HG02870 (cell line): Measurements from ENCODE around the gene NDUFB3.
"Not testable (repeated sequence)": the region's sequence is repeated elsewhere in the genome, so short reads cannot be mapped to it uniquely, and the experiment has no call there.

Experiments used
- ATAC-seq: cut with Tn5 transposase; IDR thresholded peaks from one replicate; pipeline ENCODE4 v1.9.1; 2021; ENCODE audit warnings: mild to moderate bottlenecking, moderate library complexity; ENCODE audit not compliant: unreplicated experiment

The NDUFB3 gene

DNA sequence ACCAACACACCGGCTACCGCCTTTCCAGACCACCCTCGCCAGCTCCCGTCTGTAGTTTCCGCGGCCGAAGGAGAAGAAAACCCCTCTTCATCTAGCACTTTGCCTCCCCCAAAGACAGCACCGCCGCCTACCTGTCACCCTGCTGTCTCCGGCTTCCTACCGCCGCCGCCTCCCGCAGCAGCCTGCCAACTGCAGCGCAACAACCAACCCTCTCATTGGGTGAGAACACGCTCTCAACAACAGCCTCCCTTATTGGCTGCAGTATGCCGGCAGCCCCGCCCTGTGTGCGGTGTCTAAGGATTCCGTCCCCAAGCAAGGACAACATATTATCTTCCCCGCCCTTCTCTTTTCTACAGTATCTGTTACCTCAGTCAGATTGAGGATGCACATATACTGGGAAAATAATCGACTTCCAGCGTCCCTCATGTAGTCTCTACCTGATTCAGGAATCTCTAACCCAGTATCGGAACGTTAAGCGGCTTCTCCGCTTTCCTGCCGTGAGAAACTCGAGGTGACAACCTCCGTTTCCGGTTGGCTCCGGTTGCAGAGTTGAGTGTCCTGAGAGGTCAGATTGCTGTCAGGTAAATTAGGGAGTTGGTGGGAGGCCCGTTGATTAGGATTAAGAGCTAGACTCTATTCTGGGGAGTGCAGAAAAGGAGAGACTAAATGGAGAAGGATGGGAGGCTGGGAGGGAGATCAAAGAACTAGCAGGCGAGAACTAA, at the start of gene NDUFB3, which contains the start of gene HYCC2:
Gene NDUFB3, plus strand, starts transcription at position 523 of the 722 bp plus-strand sequence. CDS start 6,882 bp downstream, outside the sequence.
Gene HYCC2, minus strand, starts transcription at position 193 of the 722 bp plus-strand sequence. CDS start 47,662 bp downstream, outside the sequence.
- peak; percentile 98 for ATAC-seq

- no peak for ATAC-seq
Measured at GRCh38 chr2:201024518-201024917, 47.3 kb upstream of the NDUFB3 start.

DNA sequence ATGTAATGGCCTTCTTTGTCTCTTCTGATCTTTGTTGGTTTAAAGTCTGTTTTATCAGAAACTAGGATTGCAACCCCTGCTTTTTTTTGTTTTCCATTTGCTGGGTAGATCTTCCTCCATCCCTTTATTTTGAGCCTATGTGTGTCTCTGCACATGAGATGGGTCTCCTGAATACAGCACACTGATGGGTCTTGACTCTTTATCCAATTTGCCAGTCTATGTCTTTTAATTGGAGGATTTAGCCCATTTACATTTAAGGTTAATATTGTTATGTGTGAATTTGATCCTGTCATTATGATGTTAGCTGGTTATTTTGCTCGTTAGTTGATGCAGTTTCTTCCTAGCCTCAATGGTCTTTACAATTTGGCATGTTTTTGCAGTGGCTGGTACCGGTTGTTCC, 37.4 kb upstream of the NDUFB3 start:
- not testable (repeated sequence) for ATAC-seq

GRCh38 chr2:201038361-201038760, 33.4 kb upstream of the NDUFB3 start:
- ATAC-seq, result not testable (repeated sequence)

GRCh38 chr2:201038855-201039254, 32.9 kb upstream of the NDUFB3 start:
- no peak for ATAC-seq

DNA sequence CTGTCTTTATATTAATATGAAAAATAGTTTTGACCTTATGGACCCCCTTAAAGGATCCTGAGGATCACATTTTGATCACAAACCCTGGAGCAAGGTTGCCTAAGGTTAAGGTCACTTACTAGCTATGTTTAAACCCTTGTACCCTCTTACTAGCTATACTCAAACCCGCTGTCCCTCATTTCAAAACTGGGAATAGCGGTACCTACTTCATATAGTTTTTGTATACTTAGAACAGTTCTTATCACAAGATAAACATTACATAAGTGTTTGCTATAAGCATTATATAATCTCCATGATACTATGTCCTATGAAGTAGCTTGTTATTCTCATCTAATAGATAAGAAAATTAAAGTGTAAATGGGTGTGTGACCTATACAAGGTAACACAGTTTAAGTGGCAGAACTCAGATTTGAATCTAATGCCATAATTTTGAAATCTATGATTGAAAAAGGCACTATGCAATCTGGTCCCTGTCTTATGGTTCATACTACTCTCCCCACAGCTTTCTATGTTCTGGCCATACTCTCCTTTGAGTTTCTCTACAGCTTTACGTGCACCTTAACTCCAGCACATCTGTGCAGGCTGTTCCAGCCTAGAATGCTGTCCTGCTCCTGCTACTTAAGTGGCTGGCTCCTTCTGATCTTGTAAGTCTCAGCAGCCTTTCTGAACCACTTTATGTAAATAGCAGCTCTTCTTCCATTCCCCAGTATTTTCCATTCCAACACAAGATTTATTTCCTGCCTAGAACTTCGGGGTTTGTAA, 30.8 kb upstream of the NDUFB3 start:
- no peak for ATAC-seq

- not testable (repeated sequence) for ATAC-seq
Measured at GRCh38 chr2:201042451-201042850, 29.4 kb upstream of the NDUFB3 start.

- not testable (repeated sequence) for ATAC-seq
Measured at GRCh38 chr2:201043050-201043449, 28.8 kb upstream of the NDUFB3 start.

DNA sequence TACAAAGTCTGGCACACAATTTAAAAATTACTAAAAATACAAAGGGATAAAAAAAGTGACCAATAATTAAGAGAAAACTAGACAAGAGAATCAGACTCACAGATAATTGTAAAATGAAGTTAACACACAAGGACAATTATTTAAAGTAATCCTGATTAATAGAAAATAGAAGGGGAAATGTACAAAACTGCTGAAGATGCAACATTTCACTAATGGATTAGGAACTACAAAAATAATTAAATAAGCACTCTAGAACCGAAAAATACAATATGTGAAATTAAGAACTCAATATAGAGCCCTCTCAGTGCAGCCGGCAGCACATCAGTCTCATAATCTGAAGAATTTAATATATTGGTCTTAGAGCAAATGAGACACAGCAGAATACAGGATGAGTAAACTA, 24.9 kb upstream of the NDUFB3 start:
- ATAC-seq, result no peak

- ATAC-seq, result no peak
Measured at GRCh38 chr2:201049455-201049854, 22.3 kb upstream of the NDUFB3 start.

- ATAC-seq, result no peak
Measured at GRCh38 chr2:201057087-201057521, 14.7 kb upstream of the NDUFB3 start.

DNA sequence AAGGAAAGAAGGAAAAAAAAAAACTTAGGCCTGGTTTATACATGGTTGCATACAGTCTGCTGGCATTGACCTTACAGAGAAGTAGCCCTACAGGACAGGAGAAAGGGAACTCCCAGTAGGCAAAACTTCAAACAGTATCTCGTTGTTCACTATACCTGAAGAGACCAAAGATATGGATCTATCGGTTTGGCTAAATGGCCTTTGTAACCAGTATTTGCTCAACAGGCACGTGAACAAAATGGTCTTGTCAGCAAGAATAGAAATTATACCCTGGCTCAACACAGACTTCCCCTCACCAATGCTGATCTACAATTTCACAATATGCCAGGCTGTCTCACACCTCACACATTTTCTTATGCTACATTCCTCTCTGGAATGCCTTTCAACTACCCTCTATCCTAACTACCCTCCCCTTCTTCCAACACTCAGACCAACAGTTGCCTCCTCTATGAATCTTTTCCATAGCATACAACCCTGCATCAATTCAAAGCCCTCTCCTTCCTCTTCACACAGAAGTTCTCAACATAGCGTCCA, 14.0 kb upstream of the NDUFB3 start:
- no peak for ATAC-seq

- ATAC-seq, result no peak
Measured at GRCh38 chr2:201058914-201059313, 12.9 kb upstream of the NDUFB3 start.

DNA sequence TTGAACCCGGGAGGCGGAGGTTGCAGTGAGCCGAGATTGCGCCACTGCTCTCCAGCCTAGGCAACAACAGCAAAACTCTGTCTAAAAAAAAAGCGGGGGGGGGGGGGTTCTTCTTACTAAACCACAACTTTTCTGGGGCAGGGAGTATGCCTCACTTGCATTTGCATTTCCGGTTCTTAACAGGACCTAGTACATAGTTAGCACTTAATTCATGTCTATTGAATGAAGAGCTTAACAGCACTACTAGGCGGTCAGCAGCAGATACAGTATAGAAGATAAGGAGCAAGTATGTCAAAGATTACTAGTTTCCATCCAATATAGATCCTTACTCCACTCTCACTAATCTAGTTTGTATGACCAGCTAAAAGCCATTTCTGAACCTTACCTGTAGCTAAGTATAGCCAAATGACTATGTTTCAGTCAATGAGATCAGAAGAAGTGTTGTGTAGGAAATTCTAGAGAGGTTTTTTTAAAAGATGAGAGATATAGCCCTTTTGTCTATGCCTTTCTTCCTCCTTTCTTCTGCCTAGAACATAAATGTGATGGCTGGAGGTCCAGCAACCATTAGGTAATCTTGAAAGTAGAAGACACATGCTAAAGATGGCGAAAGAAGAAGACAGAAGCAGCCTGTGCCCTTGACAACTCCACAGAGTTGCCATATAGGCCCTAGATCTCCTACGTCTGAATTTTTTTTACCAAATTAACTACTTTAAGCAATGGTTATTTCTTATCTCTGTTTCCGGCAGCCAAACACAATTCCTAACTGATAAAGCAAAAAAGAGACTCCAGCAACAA, 11.6 kb upstream of the NDUFB3 start:
- ATAC-seq, result no peak

DNA sequence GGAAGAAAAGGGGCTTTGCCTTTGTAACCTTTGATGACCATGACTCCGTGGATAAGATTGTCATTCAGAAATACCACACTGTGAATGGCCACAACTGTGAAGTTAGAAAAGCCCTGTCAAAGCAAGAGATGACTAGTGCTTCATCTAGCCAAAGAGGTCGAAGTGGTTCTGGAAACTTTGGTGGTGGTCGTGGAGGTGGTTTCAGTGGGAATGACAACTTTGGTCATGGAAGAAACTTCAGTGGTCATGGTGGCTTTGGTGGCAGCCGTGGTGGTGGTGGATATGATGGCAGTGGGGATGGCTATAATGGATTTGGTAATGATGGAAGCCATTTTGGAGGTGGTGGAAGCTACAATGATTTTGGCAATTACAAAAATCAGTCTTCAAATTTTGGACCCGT, 8.3 kb upstream of the NDUFB3 start:
- ATAC-seq, result not testable (repeated sequence)

DNA sequence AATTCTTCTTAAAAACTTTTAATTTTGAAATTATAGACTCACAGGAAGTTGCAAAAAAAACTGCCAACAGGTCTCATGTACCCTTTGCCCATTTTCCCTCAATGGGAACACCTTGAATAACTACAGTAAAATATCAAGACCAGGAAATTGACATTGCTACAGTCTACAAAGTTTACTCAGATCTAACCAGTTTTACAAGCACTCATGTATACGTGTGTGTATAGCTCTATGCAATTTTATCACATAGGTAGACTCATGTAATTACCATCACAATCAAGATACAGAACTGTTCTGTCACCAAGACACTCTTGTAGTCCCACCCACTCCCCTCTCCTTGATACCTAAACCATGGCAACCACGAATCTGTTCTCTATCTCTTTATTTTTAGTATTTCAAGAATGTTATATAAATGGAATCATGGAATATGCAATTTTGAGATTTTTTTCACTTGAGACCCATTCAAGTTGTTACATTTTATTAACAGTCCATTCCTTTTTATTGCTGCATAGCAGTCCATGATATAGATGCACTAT, 6.9 kb upstream of the NDUFB3 start:
- ATAC-seq, result no peak

- peak; percentile 17 for ATAC-seq
Measured at GRCh38 chr2:201070948-201071478, 788 bp upstream of the NDUFB3 start.

DNA sequence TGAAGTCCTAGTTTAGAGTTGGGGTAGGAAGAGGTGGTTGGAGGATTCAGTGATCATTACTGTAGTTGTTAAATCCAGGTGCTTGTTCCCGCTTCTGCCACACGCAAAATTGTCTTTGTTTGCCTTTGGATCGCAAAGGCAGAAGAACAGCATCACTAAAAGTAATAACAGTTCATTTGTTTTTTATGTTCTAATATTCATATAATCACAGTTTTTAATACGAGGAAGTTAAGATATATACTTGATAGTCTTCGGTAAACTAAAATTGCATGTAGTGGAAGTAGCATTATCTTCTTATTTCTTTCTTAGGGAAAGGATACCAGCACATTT, 365 bp downstream of the NDUFB3 start:
- no peak for ATAC-seq

GRCh38 chr2:201073071-201073470, 1.3 kb downstream of the NDUFB3 start:
- ATAC-seq, result no peak

DNA sequence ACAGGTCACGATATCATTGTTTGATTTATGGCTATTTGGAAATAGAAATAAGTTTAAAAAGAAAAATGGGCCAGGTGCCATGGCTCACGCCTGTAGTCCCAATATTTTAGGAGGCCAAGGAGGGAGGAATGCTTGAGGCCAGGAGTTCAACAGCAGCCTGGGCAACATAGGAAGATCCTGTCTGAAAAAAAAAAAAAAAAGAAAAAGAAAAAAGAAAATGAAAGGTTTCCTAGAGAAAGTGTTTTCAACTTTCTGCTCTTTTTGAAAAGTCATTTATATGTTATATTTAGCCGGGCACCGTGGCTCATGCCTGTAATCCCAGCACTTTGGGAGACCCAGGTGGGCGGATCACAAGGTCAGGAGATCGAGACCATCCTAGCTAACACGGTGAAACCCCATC, 3.2 kb downstream of the NDUFB3 start:
- no peak for ATAC-seq

- no peak for ATAC-seq
Measured at GRCh38 chr2:201084863-201085262, 13.1 kb downstream of the NDUFB3 start.
